NCI-H2171 treated with DMSO at 0.1 percent for 48 hours (cell line): Measurements from ENCODE around the gene LTBR.

Experiments used
- DNase-seq: peaks from one replicate; lab custom pipeline; 2025; lab: John Stamatoyannopoulos, UW

The LTBR gene

GRCh38 chr12:6368906-6369525, 14.9 kb upstream of the LTBR start:
- no peak for DNase-seq

- no peak for DNase-seq
Observed at GRCh38 chr12:6369916-6370575, 13.9 kb upstream of the LTBR start.

- no peak for DNase-seq
Observed at GRCh38 chr12:6370576-6370935, 13.4 kb upstream of the LTBR start.

GRCh38 chr12:6370994-6371754, 12.8 kb upstream of the LTBR start:
- DNase-seq: peak; percentile 95

GRCh38 chr12:6372403-6373003, 11.5 kb upstream of the LTBR start:
- DNase-seq: peak; percentile 96

- DNase-seq: peak; percentile 81
Observed at GRCh38 chr12:6373022-6373787, 10.8 kb upstream of the LTBR start.

DNA sequence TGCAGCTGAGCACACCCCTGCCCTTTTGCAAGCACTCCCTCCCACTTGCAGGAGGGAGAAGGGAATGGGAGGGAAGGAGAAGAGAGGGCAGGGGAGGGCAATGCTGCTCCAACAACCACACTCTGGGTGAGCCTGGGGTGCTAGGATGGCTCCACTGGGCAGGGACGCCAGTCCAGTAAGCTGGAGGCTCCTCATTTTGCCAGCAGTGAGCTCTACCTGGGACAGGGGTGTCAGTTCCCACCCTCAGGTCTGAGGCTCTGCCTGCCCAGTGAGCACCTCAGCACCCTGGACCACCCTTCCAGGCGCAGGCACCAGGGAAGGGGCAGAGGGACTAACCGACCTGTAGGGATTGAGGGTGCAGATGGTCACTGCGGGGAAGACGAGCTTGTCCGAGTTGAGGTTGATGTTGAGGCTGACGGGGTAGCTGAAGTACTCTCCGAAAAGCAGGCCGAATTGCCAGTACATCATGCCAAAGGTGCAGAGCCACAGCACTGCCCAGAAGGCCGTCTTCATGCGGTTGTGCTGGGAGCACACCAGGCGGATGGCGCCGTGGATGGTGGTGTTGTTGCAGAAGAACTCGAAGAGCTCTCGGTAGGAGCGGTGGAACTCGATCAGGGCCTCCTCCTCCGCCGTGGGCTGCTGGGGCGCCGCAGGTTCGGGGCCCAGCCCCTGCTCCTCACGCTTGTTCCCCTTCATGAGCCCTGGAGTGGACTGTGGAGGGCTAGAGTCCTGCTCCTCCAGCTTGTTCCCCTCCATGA, 9.8 kb upstream of the LTBR start:
- DNase-seq: no peak

GRCh38 chr12:6374786-6375160, 9.2 kb upstream of the LTBR start:
- DNase-seq: no peak

DNA sequence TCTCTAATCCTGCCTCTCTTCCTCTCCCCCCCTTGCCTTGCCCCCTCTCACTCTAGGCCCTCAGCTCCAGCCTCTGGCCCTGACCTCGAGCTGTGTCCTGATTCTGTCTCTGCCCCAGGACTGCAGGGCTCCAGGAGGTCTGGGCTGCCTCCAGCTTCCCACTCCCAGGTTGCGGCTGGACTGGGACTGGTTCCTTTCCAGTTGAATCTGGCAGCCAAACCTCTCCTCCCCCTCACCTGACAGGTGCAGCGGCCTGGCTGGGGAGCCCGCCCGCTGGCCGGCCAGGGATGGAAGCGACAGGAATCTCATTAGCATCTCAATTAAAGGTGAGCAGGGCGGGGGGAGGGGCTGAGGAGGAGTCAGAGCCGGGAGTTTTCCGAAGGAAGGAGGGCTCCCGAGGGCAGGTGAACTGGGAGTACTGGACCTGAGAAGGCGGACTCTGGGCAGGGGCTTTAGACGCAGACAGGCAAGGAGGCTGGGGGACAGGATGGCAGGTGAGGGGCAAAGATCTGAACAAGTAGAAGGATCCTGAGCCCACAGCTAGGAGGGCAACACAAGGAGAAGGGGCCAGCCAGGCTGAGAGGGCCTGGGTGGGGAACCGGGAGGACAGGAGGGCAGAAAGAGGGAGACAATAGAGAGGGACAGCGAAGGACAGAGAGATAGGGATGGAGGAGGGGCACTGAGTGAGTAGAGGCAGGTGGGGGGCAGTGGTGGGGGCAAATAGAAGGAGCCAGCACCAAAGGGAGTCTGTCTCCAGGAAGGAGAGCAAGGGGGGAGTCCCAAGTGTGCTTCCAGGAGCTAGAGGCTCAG, 8.5 kb upstream of the LTBR start, which contains the start of gene SCNN1A:
SCNN1A (minus strand) TSS at position 295 of the 810 bp plus-strand sequence. CDS start 780 bp downstream, outside the sequence.
- DNase-seq: no peak

DNA sequence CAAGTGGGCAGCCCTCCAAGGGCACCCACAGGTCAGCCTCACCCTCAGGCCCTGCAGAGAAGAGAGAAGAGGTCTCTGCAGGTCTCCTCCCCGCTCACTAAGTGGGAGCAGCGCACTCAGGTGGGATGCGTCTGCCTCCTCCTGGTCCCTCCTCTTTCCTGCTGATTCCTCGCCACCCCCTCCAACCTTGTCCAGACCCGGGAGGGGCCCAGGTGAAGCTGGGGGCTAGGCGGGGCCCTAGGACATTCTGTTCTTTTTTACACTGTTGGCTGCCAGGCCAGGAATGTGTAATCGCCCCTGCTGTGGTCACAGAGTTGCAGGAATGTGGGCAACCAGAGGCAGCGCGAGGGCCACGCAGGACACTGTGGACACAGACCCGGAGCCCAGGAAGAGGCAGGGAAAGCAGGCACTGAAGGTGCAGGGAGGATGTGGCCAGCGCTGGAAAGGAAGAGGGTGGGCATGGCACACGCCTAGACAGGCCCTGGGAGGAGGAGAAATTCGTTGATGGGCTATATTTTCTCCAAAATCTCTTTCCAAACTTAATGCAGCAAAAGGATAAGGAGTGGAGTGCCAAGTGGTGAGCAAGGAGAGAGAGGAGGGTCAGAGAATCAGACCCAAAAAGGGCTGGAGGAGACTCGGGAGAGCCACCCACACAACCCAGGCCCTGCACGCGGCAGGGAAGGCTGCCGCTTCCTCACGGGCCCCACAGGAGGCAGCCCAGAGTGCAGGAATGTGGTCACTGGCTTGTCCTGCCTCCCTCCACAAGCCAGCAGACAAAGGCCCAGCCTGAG, 7.7 kb upstream of the LTBR start:
- DNase-seq: no peak

DNA sequence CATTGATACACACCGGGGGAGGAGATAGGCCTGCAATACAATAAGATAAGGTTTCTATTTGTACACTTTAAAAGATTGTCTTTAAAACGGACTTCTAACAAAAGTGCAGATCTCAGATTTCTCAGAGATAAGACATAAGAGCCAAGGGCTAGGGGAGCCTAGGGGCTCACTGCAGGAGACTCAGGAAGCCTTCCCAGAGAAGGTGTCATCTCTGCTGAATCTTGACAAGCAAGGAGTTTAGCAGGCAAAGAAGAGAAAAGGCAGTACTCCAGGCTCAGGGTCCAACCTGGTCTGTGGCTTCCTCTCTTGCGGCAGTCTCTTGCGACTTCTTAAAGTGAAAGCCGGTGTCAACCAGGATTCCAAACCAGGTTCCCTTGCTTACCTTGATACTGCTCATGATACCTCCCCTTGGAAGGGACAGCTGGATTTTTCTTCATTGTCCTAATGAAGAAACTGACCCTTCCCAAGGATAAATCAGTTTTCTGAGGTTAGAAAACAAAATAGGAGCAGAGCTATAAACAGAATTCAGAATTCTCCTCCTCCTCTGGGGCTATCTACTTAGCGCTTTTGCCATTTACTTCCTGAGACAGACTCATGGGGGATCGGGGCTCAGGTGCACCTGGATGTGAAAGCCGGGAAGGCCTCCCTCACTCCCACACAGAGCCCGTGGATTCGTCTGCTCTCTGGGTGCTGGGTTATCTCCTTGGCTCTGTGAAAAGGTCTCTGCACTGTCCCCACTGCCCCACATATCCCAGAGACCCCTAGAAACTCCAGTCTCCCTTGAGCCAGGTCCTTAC, 6.9 kb upstream of the LTBR start:
- no peak for DNase-seq

DNA sequence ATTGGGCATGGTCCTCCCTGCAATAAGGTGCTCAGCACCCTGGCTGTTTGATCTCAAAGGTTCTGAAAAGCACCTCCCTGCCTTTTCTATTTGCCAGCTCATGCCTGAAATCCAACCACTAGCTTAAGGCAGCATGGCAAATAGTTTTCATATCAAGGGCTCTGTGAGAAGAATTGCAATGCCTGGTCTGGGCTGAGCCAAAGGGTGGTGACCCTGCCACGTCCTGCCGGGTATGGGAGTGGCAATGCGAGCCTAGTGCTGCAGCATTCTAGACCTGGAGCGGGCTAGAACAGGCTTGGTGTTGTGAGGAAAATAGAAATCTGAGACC, 6.3 kb upstream of the LTBR start:
- no peak for DNase-seq

GRCh38 chr12:6378709-6379472, 5.1 kb upstream of the LTBR start:
- no peak for DNase-seq

DNA sequence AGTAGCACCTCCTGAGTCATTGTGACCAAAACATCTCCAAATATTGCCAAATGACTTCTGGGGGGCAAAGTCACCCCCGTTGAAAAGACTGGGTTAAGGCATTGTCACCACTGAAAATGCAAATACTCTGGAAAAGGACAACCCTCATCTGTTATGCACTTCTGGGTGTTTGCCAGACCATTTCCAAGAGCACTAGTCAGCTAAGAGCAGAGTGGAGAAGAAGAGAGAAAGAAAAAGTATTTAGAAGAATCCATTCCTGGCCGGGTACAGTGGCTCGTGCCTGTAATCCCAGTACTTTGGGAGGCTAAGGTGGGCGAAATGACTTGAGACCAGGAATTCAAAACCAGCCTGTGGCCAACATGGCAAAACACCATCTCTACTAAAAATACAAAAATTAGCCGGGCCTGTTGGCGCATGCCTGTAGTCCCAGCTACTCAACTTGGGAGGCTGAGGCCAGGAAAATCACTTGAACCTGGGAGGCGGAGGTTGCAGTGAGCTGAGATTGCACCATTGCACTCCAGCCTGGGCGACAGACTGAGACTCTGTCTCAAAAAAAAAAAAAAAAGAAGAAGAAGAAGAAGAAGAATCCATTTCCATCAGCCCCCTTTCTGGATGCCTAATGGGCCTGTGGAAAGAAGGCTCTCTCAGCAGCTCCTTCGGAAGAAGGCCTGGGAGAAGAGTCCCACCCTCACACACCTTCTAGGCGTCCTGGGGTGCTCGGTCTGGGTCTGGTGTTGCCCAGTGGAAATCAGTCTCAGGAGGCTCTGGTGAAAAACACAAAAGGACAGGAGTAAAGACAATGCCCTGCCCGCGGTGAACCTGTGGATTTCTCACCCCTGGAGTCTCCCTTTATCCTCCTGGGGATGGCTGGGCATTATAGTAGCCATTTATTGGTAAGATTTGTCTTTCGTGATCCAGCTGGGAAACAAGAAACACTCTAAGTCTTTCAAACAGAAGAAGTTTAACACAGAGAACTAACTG, 3.5 kb upstream of the LTBR start:
- DNase-seq: no peak

- no peak for DNase-seq
Observed at GRCh38 chr12:6382371-6382770, 1.6 kb upstream of the LTBR start.

GRCh38 chr12:6382982-6383381, 980 bp upstream of the LTBR start:
- no peak for DNase-seq
